GM12878 (cell line): Measurements from ENCODE around the gene TBX4. TPM values are rescaled to one million over a fixed set of nuclear protein-coding genes. Genes with fewer than 3 reads are reported as not detected.

Experiments used
- ATAC-seq: fragments of 200-7000 bp; cut with Tn5 transposase; 3 replicates; pipeline ENCODE4 v1.9.1; 2020; ENCODE audit warnings: mild to moderate bottlenecking, moderate library complexity
- BruUV-seq: library from RNA; stranded (reverse); fragments of 400-500 nt; replicated peaks from 2 replicates; lab custom pipeline; 2021; lab: Mats Ljungman, UMichigan
- CTCF ChIA-PET: fragments of 300-600 bp; sonication (Branson Sonifier 250); formaldehyde crosslinking; extraction: SDS; loops from one replicate; lab custom pipeline; 2021; ENCODE audit warnings: inconsistent platforms; lab: Yijun Ruan, JAX
- POLR2A ChIA-PET: fragments of 350-600 bp; formaldehyde crosslinking; extraction: SDS; loops from one replicate; lab custom pipeline; 2021; ENCODE audit warnings: inconsistent platforms; lab: Charles Lee
- RAD21 ChIA-PET: fragments of 300-600 bp; sonication (Branson Sonifier 250); formaldehyde crosslinking; loops from one replicate; lab custom pipeline; 2023; ENCODE audit warnings: antibody characterized with exemption; ENCODE audit not compliant: unreplicated experiment; lab: Charles Lee
- SMC1A ChIA-PET: fragments of 300-600 bp; sonication (Branson Sonifier 250); formaldehyde crosslinking; loops from one replicate; lab custom pipeline; 2023; ENCODE audit not compliant: unreplicated experiment, uncharacterized antibody; lab: Charles Lee
- DNase-seq: peaks from one replicate; pipeline ENCODE4 v3.0.0-alpha.2; 2011; ENCODE audit warnings: low read depth, low spot score
- FAIRE-seq: peaks from 3 replicates; lab custom pipeline; 2011; peaks lifted over from hg19 to GRCh38; lab: Jason Lieb, UNC
- H2AFZ ChIP-seq: 2 replicates; pipeline ENCODE4 v1.6.0; 2011; ENCODE audit warnings: low read depth, low read length, control low read depth; ENCODE audit not compliant: control insufficient read depth
- H3K27ac ChIP-seq: 2 replicates; pipeline ENCODE4 v1.5.1; 2011; ENCODE audit warnings: control low read depth; ENCODE audit not compliant: control insufficient read depth, insufficient read depth
- H3K27me3 ChIP-seq, 2 experiments: replicated peaks in 1 of 2; 2 replicates each; pipeline versions ENCODE4 v1.6.0 to v1.6.1; 2011; ENCODE audit warnings: low read length in 1 of 2; ENCODE audit not compliant: control insufficient read depth in 2 of 2, insufficient read depth in 2 of 2
- H3K36me3 ChIP-seq, 2 experiments: 2 replicates each; pipeline ENCODE4 v1.5.1; 2011; ENCODE audit warnings: low read length in 1 of 2; ENCODE audit not compliant: control insufficient read depth in 2 of 2, insufficient read depth in 2 of 2
- H3K4me1 ChIP-seq: 2 replicates; pipeline ENCODE4 v1.6.1; 2011; ENCODE audit warnings: mild to moderate bottlenecking, low read length, moderate library complexity, mixed read lengths; ENCODE audit not compliant: control insufficient read depth, insufficient read depth
- H3K4me2 ChIP-seq: 2 replicates; pipeline ENCODE4 v1.6.0; 2011; ENCODE audit warnings: control low read depth; ENCODE audit not compliant: control insufficient read depth, insufficient read depth
- H3K4me3 ChIP-seq: fragments of 200-600 bp; sonication (generic); 2 replicates; pipeline ENCODE4 v1.5.1; 2016
- H3K79me2 ChIP-seq: 2 replicates; pipeline ENCODE4 v1.6.0; 2011; ENCODE audit warnings: low read length; ENCODE audit not compliant: control insufficient read depth, insufficient read depth
- H3K9ac ChIP-seq: 2 replicates; pipeline ENCODE4 v1.8.0; 2011; ENCODE audit warnings: low read length, control low read depth, mixed read lengths; ENCODE audit not compliant: control insufficient read depth, insufficient read depth
- H3K9me3 ChIP-seq: replicated peaks from 3 replicates; pipeline ENCODE4 v1.5.1; 2011; ENCODE audit warnings: mild to moderate bottlenecking, low read length; ENCODE audit not compliant: control insufficient read depth, insufficient read depth
- H4K20me1 ChIP-seq: 2 replicates; pipeline ENCODE4 v1.6.0; 2011; ENCODE audit not compliant: control insufficient read depth, insufficient read depth
- ETV6 ChIP-seq, 2 experiments: fragments of 450-650 bp in 1 of 2; IDR thresholded peaks in 1 of 2; conservative IDR thresholded peaks in 1 of 2; 2 replicates each; pipeline ENCODE4 v1.6.1; 2014; ENCODE audit warnings: antibody characterized with exemption in 1 of 2, borderline replicate concordance in 1 of 2, low read depth in 1 of 2, mild to moderate bottlenecking in 1 of 2, moderate library complexity in 1 of 2
- IRF5 ChIP-seq: fragments of 450-650 bp; IDR thresholded peaks from 2 replicates; pipeline ENCODE4 v1.6.1; 2017; ENCODE audit warnings: borderline replicate concordance
- YY1 ChIP-seq: IDR thresholded peaks from 2 replicates; pipeline ENCODE4 v1.6.1; 2011; ENCODE audit warnings: low read depth, mild to moderate bottlenecking, low read length
- WGBS: methylation state at CpG from one replicate; pipeline ENCODE4 v1.1.6; 2016; ENCODE audit warnings: low lambda C conversion rate; ENCODE audit not compliant: insufficient replicate concordance, insufficient coverage; ENCODE audit errors: missing lambda C conversion rate; 5-methylcytosine and 5-hydroxymethylcytosine counted together
- in situ Hi-C: fragments of 300-500 bp; cut with MboI; formaldehyde crosslinking; loops from 9 replicates; pipeline ENCODE4 v1.14.3; 2018; ENCODE audit warnings: mixed read lengths
- intact Hi-C: fragments of 100-400 bp; cut with micrococcal nuclease; formaldehyde crosslinking; loops from one replicate; pipeline ENCODE4 v1.14.2; 2022; ENCODE audit not compliant: unreplicated experiment
- polyA plus RNA-seq, 11 experiments: library from polyadenylated mRNA; depleted of rRNA in 4 of 11; unstranded in 6 of 11; stranded (reverse) in 5 of 11; fragments of >200 nt; fragmentation: Nextera tagmentation in 4 of 11; fragmentation: Illumina TruSeq in 1 of 11; extraction: Ambion mirVana in 4 of 11; extraction: Trizol in 1 of 11; gene quantifications; 1 replicate in 1 of 11; 2 replicates in 10 of 11; pipeline versions ENCODE4 v1.2.1 to v1.2.3, GENCODE V29; 2011 to 2016; ENCODE audit warnings: inconsistent platforms in 2 of 11, missing spikeins in 2 of 11, low read depth in 1 of 11
- total RNA-seq, 4 experiments: library from RNA; depleted of rRNA in 3 of 4; stranded (reverse); fragments of >200 nt in 3 of 4; fragmentation: Illumina TruSeq in 1 of 4; extraction: Trizol in 1 of 4; gene quantifications; 2 replicates each; pipeline versions ENCODE4 v1.2.1 to v1.2.3, GENCODE V29; 2013 to 2021

TBX4 gene
- total and polyA plus RNA-seq, 10 of the 15 experiments (the other 5 are each of a cell fraction or from before 2014, with no cell fraction given) = 0.01 TPM; not detected in 9

GRCh38 chr17:61463316-61464129, 11.3 kb downstream of the TBX4 start:
- Histone ChIP-seq H3K4me2 (no peak overlapping the region), H3K79me2 (no peaks in the 10 kb centered on the region), H3K9ac (no peak overlapping the region), H3K36me3 (no peaks in the 10 kb centered on the region), H4K20me1 (no peaks in the 10 kb centered on the region), H3K9me3 (no peaks in the 10 kb centered on the region), H3K27ac (no peak overlapping the region), H3K27me3 (peaks cover 13 to 17% of the 10 kb centered on the region in 2 experiments), H3K4me3 (no peak overlapping the region), H2AFZ (no peak overlapping the region), H3K4me1 (no peaks in the 10 kb centered on the region)
- in situ Hi-C loops = no loop called here
- no peak for ATAC-seq
- no peak for FAIRE-seq
- intact Hi-C loops = no loop called here
- ChIA-PET CTCF (no interaction called here), SMC1A (no interaction called here), POLR2A (no interaction called here), RAD21 (no interaction called here)
- 68% methylated on average over 12 of the region's 12 CpGs for WGBS
- DNase-seq = no peak
- no TSS peak for BruUV-seq
- TF ChIP-seq YY1 (peak; percentile 81; the same call in 1 of the 2 replicates), ETV6 (conservative IDR thresholded peaks at IDR 0.05 in 1 of 2, IDR thresholded peaks at IDR 0.05 in 1 of 2; ENCODE audit: borderline replicate concordance in 1 of 2, low read depth in 1 of 2) (peak in 1 of 2 experiments; percentile 53; a peak in 2 of 4 replicates), IRF5 (no peak)
